SK-N-SH treated with all-trans-retinoic acid at 6 μM for 48 hours (cell line): ENCODE measurements around the gene CYBC1.
A peak's percentile ranks its signal among the peaks of the same experiment; 100 is the strongest.

Source experiments
- ATAC-seq: fragments of 200-7000 bp; cut with Tn5 transposase; 3 replicates; pipeline ENCODE4 v1.9.1; 2020; ENCODE audit warnings: mild to moderate bottlenecking, moderate library complexity
- ARNTL ChIP-seq: fragments of 450-650 bp; formaldehyde crosslinking; IDR thresholded peaks from 2 replicates; pipeline ENCODE4 v1.5.0; 2020; ENCODE audit warnings: low read depth, mild to moderate bottlenecking, moderate library complexity, borderline replicate concordance
- CREB5 ChIP-seq: fragments of 250-450 bp; sonication (Bioruptor Pico); IDR thresholded peaks from 2 replicates; pipeline ENCODE4 v1.5.1; 2020; ENCODE audit warnings: low read depth, mild to moderate bottlenecking, moderate library complexity
- CSDC2 ChIP-seq: fragments of 250-450 bp; sonication (Bioruptor Pico); IDR thresholded peaks from 2 replicates; pipeline ENCODE4 v1.5.0; 2020; ENCODE audit warnings: mild to moderate bottlenecking, moderate library complexity
- CSRNP3 ChIP-seq: fragments of 250-450 bp; sonication (Bioruptor Pico); IDR thresholded peaks from 2 replicates; pipeline ENCODE4 v1.5.1; 2021; ENCODE audit warnings: mild to moderate bottlenecking, moderate library complexity
- ESRRG ChIP-seq: fragments of 250-450 bp; sonication (Bioruptor Pico); IDR thresholded peaks from 2 replicates; pipeline ENCODE4 v1.6.1; 2021; ENCODE audit warnings: mild to moderate bottlenecking
- GLIS3 ChIP-seq: fragments of 250-450 bp; sonication (Bioruptor Pico); IDR thresholded peaks from 2 replicates; pipeline ENCODE4 v1.5.0; 2020; ENCODE audit warnings: mild to moderate bottlenecking, moderate library complexity
- ISL1 ChIP-seq: fragments of 250-450 bp; sonication (Bioruptor Pico); IDR thresholded peaks from 2 replicates; pipeline ENCODE4 v2.1.2; 2022; ENCODE audit warnings: mild to moderate bottlenecking, moderate library complexity
- OSR1 ChIP-seq: fragments of 250-450 bp; sonication (Bioruptor Pico); IDR thresholded peaks from 2 replicates; pipeline ENCODE4 v1.8.0; 2022; ENCODE audit warnings: moderate library complexity, mild to moderate bottlenecking, inconsistent platforms
- POU6F1 ChIP-seq: fragments of 250-450 bp; sonication (Bioruptor Pico); IDR thresholded peaks from 2 replicates; pipeline ENCODE4 v1.8.0; 2021; ENCODE audit warnings: low read depth, mild to moderate bottlenecking, moderate library complexity, borderline replicate concordance
- PPARA ChIP-seq: fragments of 250-450 bp; sonication (Bioruptor Pico); IDR thresholded peaks from 2 replicates; pipeline ENCODE4 v1.5.0; 2020; ENCODE audit warnings: mild to moderate bottlenecking, borderline replicate concordance
- RARB ChIP-seq: fragments of 250-450 bp; sonication (Bioruptor Pico); IDR thresholded peaks from 2 replicates; pipeline ENCODE4 v1.8.0; 2021; ENCODE audit warnings: mild to moderate bottlenecking, moderate library complexity
- SNAI2 ChIP-seq: fragments of 250-450 bp; sonication (Bioruptor Pico); IDR thresholded peaks from 2 replicates; pipeline ENCODE4 v1.5.0; 2020; ENCODE audit warnings: mild to moderate bottlenecking, moderate library complexity
- TOX ChIP-seq: fragments of 250-450 bp; sonication (Bioruptor Pico); IDR thresholded peaks from 2 replicates; pipeline ENCODE4 v1.8.0; 2021; ENCODE audit warnings: mild to moderate bottlenecking, moderate library complexity, borderline replicate concordance
- TSHZ2 ChIP-seq: fragments of 250-450 bp; sonication (Bioruptor Pico); IDR thresholded peaks from 2 replicates; pipeline ENCODE4 v1.5.0; 2020; ENCODE audit warnings: mild to moderate bottlenecking, moderate library complexity
- ZFP3 ChIP-seq: fragments of 250-450 bp; sonication (Bioruptor Pico); IDR thresholded peaks from 2 replicates; pipeline ENCODE4 v1.5.0; 2020; ENCODE audit warnings: mild to moderate bottlenecking, moderate library complexity
- ZFP30 ChIP-seq: fragments of 450-650 bp; formaldehyde crosslinking; IDR thresholded peaks from 2 replicates; pipeline ENCODE4 v1.5.0; 2022; ENCODE audit warnings: mild to moderate bottlenecking, moderate library complexity
- ZNF565 ChIP-seq: fragments of 450-650 bp; formaldehyde crosslinking; conservative IDR thresholded peaks from 2 replicates; pipeline ENCODE4 v1.5.0; 2020; ENCODE audit warnings: low read depth, mild to moderate bottlenecking, moderate library complexity
- ZNF70 ChIP-seq: fragments of 450-650 bp; formaldehyde crosslinking; IDR thresholded peaks from 2 replicates; pipeline ENCODE4 v1.5.0; 2020; ENCODE audit warnings: mild to moderate bottlenecking, moderate library complexity
- ZNF8 ChIP-seq: fragments of 450-650 bp; formaldehyde crosslinking; IDR thresholded peaks from 2 replicates; pipeline ENCODE4 v1.5.0; 2020; ENCODE audit warnings: mild to moderate bottlenecking, moderate library complexity

CYBC1 gene

GRCh38 chr17:82458179-82458884 is 7.8 kb upstream of the CYBC1 start, which contains the start of gene NARF (continued):
- TF ChIP-seq PPARA (CRISPR knock-in tag): no peak
- TF ChIP-seq TSHZ2: peak; percentile 30; the same call in 1 of the 2 replicates
- TF ChIP-seq ZFP30 (CRISPR knock-in tag): no peak
- 0 out of 2 replicates have a peak, but pooled peaks have one; percentile 52 for TF ChIP-seq SNAI2 (CRISPR knock-in tag)
- peak; percentile 69; the same call in 1 of the 2 replicates for TF ChIP-seq ESRRG (CRISPR knock-in tag)
- peak; percentile 46; the same call in 1 of the 2 replicates for TF ChIP-seq ZNF8
- TF ChIP-seq ISL1 (CRISPR knock-in tag): no peak

GRCh38 chr17:82457929-82458178 is 7.3 kb upstream of the CYBC1 start:
- no peak for TF ChIP-seq ARNTL
- TF ChIP-seq TOX (CRISPR knock-in tag): no peak
- no peak for TF ChIP-seq PPARA (CRISPR knock-in tag)
- no peak for TF ChIP-seq ZNF565 (CRISPR knock-in tag)
- TF ChIP-seq TSHZ2: no peak
- no peak for TF ChIP-seq RARB (CRISPR knock-in tag)
- TF ChIP-seq ZNF70 (CRISPR knock-in tag): no peak
- TF ChIP-seq ZFP30 (CRISPR knock-in tag): no peak
- TF ChIP-seq ZNF8: no peak
- TF ChIP-seq ESRRG (CRISPR knock-in tag): no peak
- no peak for TF ChIP-seq CSRNP3 (CRISPR knock-in tag)
- no peak for TF ChIP-seq POU6F1
- TF ChIP-seq CREB5: no peak
- no peak for TF ChIP-seq CSDC2 (CRISPR knock-in tag)
- TF ChIP-seq ZFP3: no peak
- no peak for TF ChIP-seq GLIS3 (CRISPR knock-in tag)
- no peak for TF ChIP-seq OSR1 (CRISPR knock-in tag)
- TF ChIP-seq SNAI2 (CRISPR knock-in tag): no peak; the same call in 1 of the 2 replicates
- TF ChIP-seq ISL1 (CRISPR knock-in tag): no peak
- no peak for ATAC-seq
